Posterior vena cava (tissue), 2 donors: ENCODE data around the gene RALGAPA2. TPM values are rescaled to one million over a fixed set of nuclear protein-coding genes. Genes with fewer than 3 reads are reported as not detected.

Experiments
- DNase-seq: peaks from one replicate; pipeline ENCODE4 v3.0.0-alpha.2; 2020; ENCODE audit warnings: low spot score
- intact Hi-C, 2 donors: fragments of 100-400 bp; cut with DNase I; formaldehyde crosslinking; loops; one replicate each; pipeline versions ENCODE4 v1.14.1 to v1.14.2; 2022 to 2023
- total RNA-seq, 2 donors: library from RNA; stranded (reverse); fragmentation: NEBNext Ultra II Directional; extraction: Animal tissue kit (Norgen Biotek cat#: 25700); gene quantifications; one replicate each; pipeline ENCODE4 v1.2.1, GENCODE V29; 2021
- donor health status: DM: yes; HTN: yes; CAD: no.
- donor health status: DM: yes; HTN: yes; CAD: no.

RALGAPA2 gene
- total RNA-seq, 2 donors from 2014 or later: 34.2 to 38.0 TPM

- no peak for DNase-seq
- intact Hi-C loops: no loop called here
These were observed 252.7 kb downstream of the RALGAPA2 start for GRCh38 chr20:20459726-20460125.

GRCh38 chr20:20457392-20458126 lies 254.9 kb downstream of the RALGAPA2 start:
- intact Hi-C loops: no loop called here
- no peak for DNase-seq

GRCh38 chr20:20456741-20457140 lies 255.7 kb downstream of the RALGAPA2 start:
- no peak for DNase-seq
- intact Hi-C loops: no loop called here

- no peak for DNase-seq
- intact Hi-C loops: no loop called here
These were observed 256.5 kb downstream of the RALGAPA2 start for GRCh38 chr20:20455926-20456325.

- DNase-seq: no peak
These were observed 257.4 kb downstream of the RALGAPA2 start for GRCh38 chr20:20454850-20455627.

GRCh38 chr20:20454367-20454766 lies 258.1 kb downstream of the RALGAPA2 start:
- intact Hi-C loops: no loop called here
- no peak for DNase-seq

More at GRCh38 chr20:20454850-20455627, 257.4 kb downstream of the RALGAPA2 start:
- intact Hi-C loops: no loop called here

- intact Hi-C loops: no loop called here
- DNase-seq: peak; percentile 88
These were observed 260.2 kb downstream of the RALGAPA2 start for GRCh38 chr20:20452254-20452676.

GRCh38 chr20:20450521-20450920 lies 261.9 kb downstream of the RALGAPA2 start:
- DNase-seq: no peak
- intact Hi-C loops: no loop called here

- intact Hi-C loops: no loop called here
These were observed 263.6 kb downstream of the RALGAPA2 start for GRCh38 chr20:20448881-20449280.

GRCh38 chr20:20447196-20447595 lies 265.2 kb downstream of the RALGAPA2 start:
- no peak for DNase-seq
- intact Hi-C loops: no loop called here

More at GRCh38 chr20:20448881-20449280, 263.6 kb downstream of the RALGAPA2 start:
- DNase-seq: no peak

- no peak for DNase-seq
- intact Hi-C loops: no loop called here
These were observed 265.9 kb downstream of the RALGAPA2 start for GRCh38 chr20:20446425-20447015.

- no peak for DNase-seq
- intact Hi-C loops: no loop called here
These were observed 266.4 kb downstream of the RALGAPA2 start for GRCh38 chr20:20446001-20446400.

- intact Hi-C loops: no loop called here
- DNase-seq: no peak
These were observed 268.9 kb downstream of the RALGAPA2 start for GRCh38 chr20:20443504-20443903.

GRCh38 chr20:20442466-20442865 lies 270.0 kb downstream of the RALGAPA2 start:
- DNase-seq: no peak
- intact Hi-C loops: no loop called here

- intact Hi-C loops: no loop called here
- no peak for DNase-seq
These were observed 271.4 kb downstream of the RALGAPA2 start for GRCh38 chr20:20440886-20441658.

- DNase-seq: no peak
These were observed 272.0 kb downstream of the RALGAPA2 start for GRCh38 chr20:20440481-20440880.

GRCh38 chr20:20439602-20440190 lies 272.7 kb downstream of the RALGAPA2 start:
- no peak for DNase-seq
- intact Hi-C loops: no loop called here

More at GRCh38 chr20:20440481-20440880, 272.0 kb downstream of the RALGAPA2 start:
- intact Hi-C loops: no loop called here

GRCh38 chr20:20437314-20437713 lies 275.1 kb downstream of the RALGAPA2 start:
- DNase-seq: no peak
- intact Hi-C loops: no loop called here

GRCh38 chr20:20436689-20437088 lies 275.8 kb downstream of the RALGAPA2 start:
- no peak for DNase-seq
- intact Hi-C loops: no loop called here
